ENCODE measurements around the gene BMP2K. TPM values are rescaled to one million over a fixed set of nuclear protein-coding genes. Genes with fewer than 3 reads are reported as not detected.
A peak's percentile ranks its signal among the peaks of the same experiment; 100 is the strongest.

BMP2K gene
- total RNA-seq, 2 donors from 2014 or later = 15.8 to 18.9 TPM

- Histone ChIP-seq H3K27me3 (no peaks in the 10 kb centered on the region), H3K4me3 (peak within 1 kb of the TSS; percentile 17 to 57), H3K9me3 (no peaks in the 10 kb centered on the region), H3K4me1 (peaks cover 11% of the 10 kb centered on the region), H3K27ac (peak within 1 kb of the TSS; percentile 25 to 75 (median 70)), H3K36me3 (replicated peaks in 1 of 2; ENCODE audit: insufficient read depth in 1 of 2, low read depth in 2 of 2) (no peaks in the 10 kb centered on the region)
- 0 to 4% methylated on average over 31 to 76 of the region's 77 CpGs for WGBS, 2 donors
- intact Hi-C loops (cut with DNase I) = no loop called here
- DNase-seq (peak; percentile 84 to 88 (median 85)), ATAC-seq (peak; percentile 99)
- TF ChIP-seq, protein P1, sequence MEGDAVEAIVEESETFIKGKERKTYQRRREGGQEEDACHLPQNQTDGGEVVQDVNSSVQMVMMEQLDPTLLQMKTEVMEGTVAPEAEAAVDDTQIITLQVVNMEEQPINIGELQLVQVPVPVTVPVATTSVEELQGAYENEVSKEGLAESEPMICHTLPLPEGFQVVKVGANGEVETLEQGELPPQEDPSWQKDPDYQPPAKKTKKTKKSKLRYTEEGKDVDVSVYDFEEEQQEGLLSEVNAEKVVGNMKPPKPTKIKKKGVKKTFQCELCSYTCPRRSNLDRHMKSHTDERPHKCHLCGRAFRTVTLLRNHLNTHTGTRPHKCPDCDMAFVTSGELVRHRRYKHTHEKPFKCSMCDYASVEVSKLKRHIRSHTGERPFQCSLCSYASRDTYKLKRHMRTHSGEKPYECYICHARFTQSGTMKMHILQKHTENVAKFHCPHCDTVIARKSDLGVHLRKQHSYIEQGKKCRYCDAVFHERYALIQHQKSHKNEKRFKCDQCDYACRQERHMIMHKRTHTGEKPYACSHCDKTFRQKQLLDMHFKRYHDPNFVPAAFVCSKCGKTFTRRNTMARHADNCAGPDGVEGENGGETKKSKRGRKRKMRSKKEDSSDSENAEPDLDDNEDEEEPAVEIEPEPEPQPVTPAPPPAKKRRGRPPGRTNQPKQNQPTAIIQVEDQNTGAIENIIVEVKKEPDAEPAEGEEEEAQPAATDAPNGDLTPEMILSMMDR (IDR thresholded peaks at IDR 0.05) = peak in 1 of 7 experiments; percentile 26
- TF ChIP-seq POLR2A (IDR thresholded peaks at IDR 0.05) = peak; percentile 37 to 69 (median 37)
Measured at GRCh38 chr4:78938868-78939666, 162.9 kb downstream of the BMP2K start, which contains the start of gene PAQR3. Gene PAQR3, minus strand, starts transcription at chr4:78939438. Its CDS starts 214 bp downstream, at chr4:78939224.

GRCh38 chr4:78939667-78940008, 163.5 kb downstream of the BMP2K start:
- WGBS, 2 donors = 1 to 2% methylated on average over 9 of the region's 9 CpGs
- no peak for DNase-seq
- ATAC-seq = no peak
- Histone ChIP-seq H3K4me3 (peak overlapping the region in 1 of 2 donors; percentile 17), H3K27me3 (no peaks in the 10 kb centered on the region), H3K4me1 (peaks cover 11% of the 10 kb centered on the region), H3K36me3 (replicated peaks in 1 of 2; ENCODE audit: insufficient read depth in 1 of 2, low read depth in 2 of 2) (no peaks in the 10 kb centered on the region), H3K9me3 (no peaks in the 10 kb centered on the region), H3K27ac (peak overlapping the region in 2 of 4 donors; percentile 71 to 75)
- intact Hi-C loops (cut with DNase I) = no loop called here
- no peak for TF ChIP-seq POLR2A (IDR thresholded peaks at IDR 0.05)
- TF ChIP-seq, protein P1 (IDR thresholded peaks at IDR 0.05) = no peak

DNA sequence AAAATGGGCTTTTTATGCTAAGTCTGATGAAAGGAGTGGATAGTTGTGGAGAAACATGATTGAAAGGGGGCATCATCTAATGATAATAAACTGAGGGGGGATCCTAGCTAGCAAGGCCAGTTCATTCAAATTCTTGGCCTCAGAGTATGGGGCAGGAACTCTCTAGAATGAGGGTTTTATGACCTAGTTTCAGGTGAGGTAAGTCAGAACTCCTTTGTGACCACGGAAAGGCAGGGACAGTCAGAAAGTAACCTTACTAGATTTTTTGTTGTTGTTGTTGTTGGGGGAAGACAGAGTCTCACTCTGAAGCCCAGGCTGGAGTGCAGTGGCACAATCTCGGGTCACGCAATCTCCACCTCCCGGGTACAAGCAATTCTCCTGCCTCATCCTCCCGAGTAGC, 164.6 kb downstream of the BMP2K start:
- no peak overlapping the region for H3K27ac ChIP-seq
- no peak overlapping the region for H3K4me3 ChIP-seq
- ATAC-seq (no peak), DNase-seq (no peak)
- WGBS, 2 donors = 86 to 91% methylated on average over 5 of the region's 5 CpGs
- H3K36me3 ChIP-seq (replicated peaks in 1 of 2; ENCODE audit: insufficient read depth in 1 of 2, low read depth in 2 of 2) = no peaks in the 10 kb centered on the region
- H3K27me3 ChIP-seq = no peaks in the 10 kb centered on the region
- H3K4me1 ChIP-seq = peaks cover 11% of the 10 kb centered on the region
- TF ChIP-seq, protein P1 (IDR thresholded peaks at IDR 0.05) = no peak
- no peak for TF ChIP-seq POLR2A (IDR thresholded peaks at IDR 0.05)
- no peaks in the 10 kb centered on the region for H3K9me3 ChIP-seq
- intact Hi-C loops (cut with DNase I) = no loop called here

DNA sequence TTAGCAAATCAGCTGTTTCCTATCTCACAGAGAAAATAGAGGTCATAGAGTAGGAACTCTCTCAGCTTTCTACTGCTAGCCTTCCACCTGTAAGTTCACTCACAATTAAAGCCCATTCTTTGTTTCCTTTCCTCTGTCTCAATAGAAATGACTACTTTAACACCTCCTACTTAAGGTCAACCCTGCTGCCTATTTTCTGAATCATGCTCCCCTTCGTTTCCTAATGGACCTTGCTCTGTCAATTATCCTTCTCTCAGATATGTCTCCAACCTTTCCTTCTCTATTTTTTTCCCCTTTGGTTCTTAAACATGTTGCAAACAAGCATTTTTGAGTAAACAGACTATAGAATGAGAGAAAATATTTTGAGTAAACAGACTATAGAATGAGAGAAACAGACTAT, 168.2 kb downstream of the BMP2K start:
- Histone ChIP-seq H3K36me3 (replicated peaks in 1 of 2; ENCODE audit: insufficient read depth in 1 of 2, low read depth in 2 of 2) (no peaks in the 10 kb centered on the region), H3K9me3 (no peaks in the 10 kb centered on the region), H3K4me1 (no peaks in the 10 kb centered on the region), H3K27ac (no peak overlapping the region), H3K4me3 (no peak overlapping the region), H3K27me3 (no peaks in the 10 kb centered on the region)
- DNase-seq (no peak), ATAC-seq (no peak)
- whole genome bisulfite sequencing, 2 donors = 35 to 39% methylated on average over 1 of the region's 1 CpG
- intact Hi-C loops (cut with DNase I) = no loop called here
- no peak for TF ChIP-seq POLR2A (IDR thresholded peaks at IDR 0.05)

- DNase-seq (no peak), ATAC-seq (no peak)
- no peak for TF ChIP-seq POLR2A (IDR thresholded peaks at IDR 0.05)
- TF ChIP-seq, protein P1 (IDR thresholded peaks at IDR 0.05) = no peak
- Histone ChIP-seq H3K27ac (no peak overlapping the region), H3K9me3 (no peaks in the 10 kb centered on the region), H3K36me3 (replicated peaks in 1 of 2; ENCODE audit: insufficient read depth in 1 of 2, low read depth in 2 of 2) (no peaks in the 10 kb centered on the region), H3K27me3 (no peaks in the 10 kb centered on the region), H3K4me3 (no peak overlapping the region), H3K4me1 (no peaks in the 10 kb centered on the region)
- intact Hi-C loops (cut with DNase I) = no loop called here
- WGBS, 2 donors = 90% methylated on average over 3 of the region's 3 CpGs
Measured at GRCh38 chr4:78945651-78946179, 169.6 kb downstream of the BMP2K start.
